Measurements from ENCODE around the gene PPM1M. TPM values are rescaled to one million over a fixed set of nuclear protein-coding genes. Genes with fewer than 3 reads are reported as not detected.

PPM1M gene
- total RNA-seq, 2 donors from 2014 or later = 6.9 to 15.3 TPM

DNA sequence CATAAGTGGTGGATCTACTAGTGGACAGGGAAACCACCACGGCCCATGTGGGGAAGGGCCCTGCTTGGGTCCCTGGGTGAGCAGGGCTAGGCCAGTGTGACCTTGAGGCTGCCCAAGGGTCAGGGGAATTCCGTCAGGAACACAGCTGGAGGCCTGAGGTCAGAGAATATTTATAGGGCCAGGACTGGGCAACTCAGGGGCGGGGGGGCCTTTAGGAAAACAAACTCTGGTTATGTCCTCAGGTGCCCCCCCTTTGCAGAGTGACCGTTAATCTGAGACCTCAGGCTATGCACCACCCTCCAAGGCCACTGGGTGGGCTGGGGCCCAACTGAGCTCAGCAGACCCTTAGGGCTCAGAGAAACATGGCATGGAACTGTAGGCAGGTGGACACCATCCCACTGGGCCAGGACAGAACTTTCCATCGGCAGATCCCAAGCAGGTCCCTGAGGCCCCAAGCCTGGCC lies 9.1 kb upstream of the PPM1M start:
- Histone ChIP-seq H3K9me3 (no peaks in the 10 kb centered on the region), H3K27ac (peak overlapping the region in 2 of 4 donors; percentile 70 to 86), H3K36me3 (replicated peaks in 1 of 2; ENCODE audit: insufficient read depth in 1 of 2, low read depth in 2 of 2) (no peaks in the 10 kb centered on the region), H3K4me3 (no peak overlapping the region), H3K27me3 (no peaks in the 10 kb centered on the region), H3K4me1 (peaks cover 38% of the 10 kb centered on the region)
- ATAC-seq = no peak
- TF ChIP-seq, protein P1, sequence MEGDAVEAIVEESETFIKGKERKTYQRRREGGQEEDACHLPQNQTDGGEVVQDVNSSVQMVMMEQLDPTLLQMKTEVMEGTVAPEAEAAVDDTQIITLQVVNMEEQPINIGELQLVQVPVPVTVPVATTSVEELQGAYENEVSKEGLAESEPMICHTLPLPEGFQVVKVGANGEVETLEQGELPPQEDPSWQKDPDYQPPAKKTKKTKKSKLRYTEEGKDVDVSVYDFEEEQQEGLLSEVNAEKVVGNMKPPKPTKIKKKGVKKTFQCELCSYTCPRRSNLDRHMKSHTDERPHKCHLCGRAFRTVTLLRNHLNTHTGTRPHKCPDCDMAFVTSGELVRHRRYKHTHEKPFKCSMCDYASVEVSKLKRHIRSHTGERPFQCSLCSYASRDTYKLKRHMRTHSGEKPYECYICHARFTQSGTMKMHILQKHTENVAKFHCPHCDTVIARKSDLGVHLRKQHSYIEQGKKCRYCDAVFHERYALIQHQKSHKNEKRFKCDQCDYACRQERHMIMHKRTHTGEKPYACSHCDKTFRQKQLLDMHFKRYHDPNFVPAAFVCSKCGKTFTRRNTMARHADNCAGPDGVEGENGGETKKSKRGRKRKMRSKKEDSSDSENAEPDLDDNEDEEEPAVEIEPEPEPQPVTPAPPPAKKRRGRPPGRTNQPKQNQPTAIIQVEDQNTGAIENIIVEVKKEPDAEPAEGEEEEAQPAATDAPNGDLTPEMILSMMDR (IDR thresholded peaks at IDR 0.05) = no peak
- TF ChIP-seq POLR2A (IDR thresholded peaks at IDR 0.05) = no peak
- 52 to 78% methylated on average over 2 to 5 of the region's 5 CpGs for WGBS, 2 donors
- intact Hi-C loops (cut with DNase I) = no loop called here
- DNase-seq = no peak

DNA sequence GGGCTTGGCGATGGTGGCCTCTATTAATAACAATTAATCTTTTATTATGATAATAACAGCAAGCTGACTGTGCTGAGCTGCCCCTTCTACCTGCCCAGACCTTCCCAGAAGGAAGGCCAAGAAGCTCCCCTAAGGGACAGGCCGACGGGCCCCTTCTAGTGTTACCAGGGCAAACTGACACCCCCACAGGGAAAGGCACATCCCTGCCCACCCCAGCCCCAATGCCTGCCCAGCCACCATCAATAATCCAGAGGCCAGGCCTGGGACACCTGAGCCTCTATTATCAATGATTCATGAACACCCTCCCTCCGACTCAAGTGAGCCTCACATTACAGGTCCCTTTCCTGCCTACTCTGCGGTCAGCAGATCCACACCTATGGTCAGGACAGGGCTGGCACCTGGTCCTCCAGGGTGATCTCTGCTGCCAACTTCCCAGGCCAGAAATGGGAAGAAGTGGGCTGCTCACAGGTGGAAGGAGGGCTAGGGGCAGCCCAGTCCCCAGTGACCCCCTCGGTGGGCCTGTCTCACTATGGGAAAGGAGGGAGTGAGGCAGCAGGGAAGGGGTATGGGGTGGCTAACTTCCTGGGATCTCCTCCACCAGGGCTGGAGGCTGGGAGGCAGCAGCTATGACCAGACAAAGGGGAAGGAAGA lies 8.4 kb upstream of the PPM1M start:
- Histone ChIP-seq H3K4me3 (no peak overlapping the region), H3K36me3 (replicated peaks in 1 of 2; ENCODE audit: insufficient read depth in 1 of 2, low read depth in 2 of 2) (no peaks in the 10 kb centered on the region), H3K27me3 (no peaks in the 10 kb centered on the region), H3K4me1 (peaks cover 38% of the 10 kb centered on the region), H3K9me3 (no peaks in the 10 kb centered on the region), H3K27ac (peak overlapping the region; percentile 70 to 92 (median 84))
- no peak for DNase-seq
- WGBS, 2 donors = 54 to 70% methylated on average over 2 to 6 of the region's 6 CpGs
- intact Hi-C loops (cut with DNase I) = no loop called here
- ATAC-seq = no peak
- no peak for TF ChIP-seq POLR2A (IDR thresholded peaks at IDR 0.05)
- TF ChIP-seq, protein P1 (IDR thresholded peaks at IDR 0.05) = no peak

DNA sequence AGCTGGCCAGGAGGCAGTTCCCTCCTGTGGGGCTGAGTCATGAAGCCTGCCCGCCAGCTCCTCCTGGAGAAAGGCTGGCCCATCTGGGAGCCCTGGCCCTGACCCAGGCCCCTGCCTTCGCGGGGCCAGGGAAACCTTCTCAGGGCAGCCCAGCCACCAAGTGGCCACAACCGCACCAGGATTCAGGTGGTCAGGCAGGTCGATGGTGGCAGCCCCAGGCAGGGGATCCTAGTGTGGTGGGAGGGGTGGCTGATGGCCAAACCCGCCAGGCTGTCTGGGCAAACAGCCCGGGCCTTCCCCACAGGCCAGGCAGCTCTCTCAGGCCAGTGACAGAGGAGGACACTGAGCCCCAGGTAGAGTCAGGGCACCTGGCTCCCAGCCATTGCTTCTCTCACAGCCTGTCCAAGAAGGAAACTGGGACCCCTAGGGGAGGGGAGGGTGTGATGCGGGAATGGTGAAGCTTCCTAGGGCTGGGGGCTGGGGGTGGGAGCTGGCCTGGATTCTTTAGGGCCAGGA lies 7.8 kb upstream of the PPM1M start:
- Histone ChIP-seq H3K36me3 (replicated peaks in 1 of 2; ENCODE audit: insufficient read depth in 1 of 2, low read depth in 2 of 2) (no peaks in the 10 kb centered on the region), H3K27ac (peak overlapping the region; percentile 70 to 92 (median 84)), H3K4me3 (no peak overlapping the region), H3K4me1 (peaks cover 38% of the 10 kb centered on the region), H3K27me3 (no peaks in the 10 kb centered on the region), H3K9me3 (no peaks in the 10 kb centered on the region)
- ATAC-seq (peak; percentile 72), DNase-seq (peak; percentile 76 to 91 (median 84))
- 0 to 9% methylated on average over 3 to 8 of the region's 8 CpGs for WGBS, 2 donors
- intact Hi-C loops (cut with DNase I) = no loop called here
- TF ChIP-seq POLR2A (IDR thresholded peaks at IDR 0.05) = peak in 2 of 3 donors; percentile 9 to 24
- TF ChIP-seq, protein P1 (IDR thresholded peaks at IDR 0.05) = peak in 1 of 7 experiments; percentile 31

DNA sequence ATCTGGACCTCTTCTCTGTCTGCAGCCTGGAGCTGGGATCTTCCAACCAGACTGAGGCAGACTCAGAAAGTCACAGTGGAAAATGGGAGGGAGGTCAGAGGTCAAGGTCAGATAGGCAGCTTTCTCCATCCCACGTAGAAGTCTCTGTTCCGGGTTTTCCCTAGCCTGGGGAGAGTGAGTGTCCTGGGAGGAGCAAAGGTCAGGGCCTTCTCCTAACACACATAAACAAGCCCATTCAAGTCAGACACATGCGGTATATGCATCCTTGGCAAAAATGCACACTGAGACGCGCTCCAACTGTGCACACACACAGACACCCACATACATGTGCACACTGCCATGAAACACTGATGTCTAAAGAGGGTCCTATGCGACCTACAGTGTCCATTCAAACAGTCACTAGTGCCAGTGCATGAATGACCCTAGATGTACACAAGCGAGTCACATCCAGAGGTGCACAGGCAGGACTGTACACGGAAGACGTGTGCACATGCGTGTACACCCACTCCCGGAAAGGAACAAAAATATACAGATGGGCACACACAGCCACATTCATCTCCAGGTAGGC lies 7.3 kb upstream of the PPM1M start:
- 20 to 32% methylated on average over 5 to 11 of the region's 11 CpGs for WGBS, 2 donors
- DNase-seq = peak in 1 of 4 donors; percentile 10
- intact Hi-C loops (cut with DNase I) = no loop called here
- peak overlapping the region; percentile 70 to 92 (median 84) for H3K27ac ChIP-seq
- peak overlapping the region; percentile 42 to 88 for H3K4me3 ChIP-seq
- no peaks in the 10 kb centered on the region for H3K27me3 ChIP-seq
- H3K4me1 ChIP-seq = peaks cover 38% of the 10 kb centered on the region
- H3K36me3 ChIP-seq (replicated peaks in 1 of 2; ENCODE audit: insufficient read depth in 1 of 2, low read depth in 2 of 2) = no peaks in the 10 kb centered on the region
- peak; percentile 5 for ATAC-seq
- H3K9me3 ChIP-seq = no peaks in the 10 kb centered on the region
- TF ChIP-seq POLR2A (IDR thresholded peaks at IDR 0.05) = no peak
- TF ChIP-seq, protein P1 (IDR thresholded peaks at IDR 0.05) = peak in 1 of 7 experiments; percentile 56

Data from body of pancreas (tissue), 4 donors.